HG02870 (cell line): Measurements from ENCODE around the gene GUCY2F.

ENCODE experiments used
- ATAC-seq: cut with Tn5 transposase; IDR thresholded peaks from one replicate; pipeline ENCODE4 v1.9.1; 2021; ENCODE audit warnings: mild to moderate bottlenecking, moderate library complexity; ENCODE audit not compliant: unreplicated experiment

The GUCY2F gene

DNA sequence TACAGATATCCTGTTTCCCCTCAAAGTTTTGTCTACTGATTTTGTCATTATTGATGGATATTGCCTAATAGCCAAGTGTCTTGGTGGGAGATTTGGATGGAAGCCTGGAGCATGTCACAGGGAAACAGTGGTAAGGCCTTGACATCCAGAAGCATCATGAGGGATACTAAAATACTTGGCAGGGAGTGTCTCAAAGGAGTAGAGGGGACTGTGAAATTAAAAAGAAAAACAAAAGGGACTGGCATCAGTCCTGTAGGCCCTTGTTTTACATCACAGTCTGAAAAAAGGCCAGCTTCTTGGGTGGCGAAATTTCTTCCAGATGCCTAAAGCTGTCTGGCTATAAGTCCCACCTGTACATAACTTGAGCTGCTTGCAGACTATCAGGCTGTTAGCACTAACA lies 83.8 kb downstream of the GUCY2F start:
- ATAC-seq = no peak

- ATAC-seq = peak; percentile 61
Measured at GRCh38 chrX:109393859-109394258, 88.0 kb downstream of the GUCY2F start.

GRCh38 chrX:109392895-109393294 lies 89.0 kb downstream of the GUCY2F start:
- ATAC-seq = no peak

GRCh38 chrX:109390556-109390955 lies 91.3 kb downstream of the GUCY2F start:
- ATAC-seq = no peak

- ATAC-seq = no peak
Measured at GRCh38 chrX:109389917-109390316, 92.0 kb downstream of the GUCY2F start.

DNA sequence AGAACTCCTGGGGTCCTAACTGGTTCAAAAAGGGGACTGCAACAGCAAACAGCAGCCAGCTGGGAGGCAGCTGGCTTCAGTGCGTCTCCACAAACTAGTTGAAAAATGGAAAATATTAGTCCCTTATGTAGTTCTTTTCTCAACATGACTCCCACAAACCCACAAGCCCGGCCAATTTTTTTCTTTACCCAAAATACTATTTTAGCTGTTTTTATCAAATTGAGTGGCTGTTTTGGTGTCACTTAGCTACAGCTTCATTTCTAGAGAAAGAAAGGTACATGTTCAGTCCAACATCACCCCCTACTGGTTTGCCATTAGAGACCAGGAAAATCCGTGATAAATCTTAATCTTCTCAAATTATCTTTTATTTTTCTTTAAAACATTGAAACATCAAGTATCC lies 97.2 kb downstream of the GUCY2F start:
- peak; percentile 52 for ATAC-seq

DNA sequence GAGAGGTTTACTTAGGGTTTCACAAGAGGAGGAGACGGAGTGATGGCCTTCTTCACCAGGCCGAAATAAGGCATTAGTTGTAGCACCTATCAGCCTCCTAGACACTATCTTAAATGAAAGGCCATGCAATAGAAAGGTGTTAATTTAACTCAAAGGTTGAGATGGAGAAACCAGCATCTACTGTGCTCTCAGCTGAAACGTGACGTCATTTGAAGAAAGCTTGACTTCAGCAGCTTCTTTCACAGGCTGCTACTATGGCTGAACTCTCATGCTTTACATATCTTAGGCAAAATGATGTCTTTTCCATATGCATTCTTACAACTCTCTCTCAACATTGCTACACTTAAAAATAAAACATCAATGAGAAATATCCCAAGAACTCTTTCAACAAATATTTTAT lies 99.6 kb downstream of the GUCY2F start:
- ATAC-seq = no peak

GRCh38 chrX:109378281-109378680 lies 103.6 kb downstream of the GUCY2F start:
- ATAC-seq = no peak

DNA sequence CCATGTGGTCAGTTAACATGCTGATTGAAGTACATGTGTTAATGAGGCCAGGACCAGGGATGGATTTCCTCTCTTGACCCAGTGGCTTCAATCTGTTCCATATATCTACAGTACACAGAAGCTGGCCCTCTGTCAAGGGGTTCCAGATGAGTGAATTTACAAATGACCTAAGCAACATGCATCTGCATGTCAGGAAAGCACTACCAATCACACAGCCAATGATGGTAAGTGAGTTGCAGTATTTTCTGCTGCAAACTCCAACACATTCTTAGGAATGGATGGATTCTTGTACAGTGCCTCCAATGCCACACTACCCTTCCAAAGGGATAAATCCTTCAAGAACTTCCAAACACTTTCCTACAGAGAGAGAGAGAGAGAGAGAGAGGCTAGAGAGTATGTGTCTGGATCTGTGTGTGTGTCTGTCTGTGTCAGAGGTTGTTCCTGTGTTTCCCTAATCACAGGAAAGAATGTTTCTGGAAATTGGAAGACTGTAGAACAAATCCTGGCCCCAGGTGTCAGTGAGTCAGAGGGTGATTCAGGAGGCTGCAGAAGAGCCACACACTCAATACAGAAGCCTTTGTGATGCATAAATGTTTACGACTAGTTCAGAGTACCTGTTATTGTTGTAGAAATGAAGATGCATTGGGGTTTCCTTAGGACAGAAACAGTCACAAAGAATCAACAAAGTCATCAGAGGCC lies 107.5 kb downstream of the GUCY2F start:
- ATAC-seq = no peak

DNA sequence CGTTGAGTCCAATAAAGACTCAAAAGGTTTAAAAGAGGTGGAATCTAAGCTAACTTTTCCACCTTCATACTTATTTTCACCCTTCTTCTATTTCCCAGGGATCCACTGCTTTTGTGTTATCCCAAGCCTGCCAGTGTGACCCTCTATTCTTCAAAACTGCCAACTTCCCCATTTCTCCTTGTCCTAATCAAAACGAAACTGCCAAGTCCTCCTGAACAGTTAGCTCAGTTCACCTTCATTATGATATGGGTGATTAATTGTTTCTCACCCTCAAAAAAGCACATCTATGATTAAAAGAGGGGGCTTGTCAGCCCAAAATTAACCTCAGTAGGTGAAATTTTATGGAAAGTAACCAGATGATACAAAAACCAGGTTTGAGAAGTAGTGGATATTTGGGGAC lies 108.4 kb downstream of the GUCY2F start:
- no peak for ATAC-seq

- no peak for ATAC-seq
Measured at GRCh38 chrX:109372716-109373115, 109.2 kb downstream of the GUCY2F start.

DNA sequence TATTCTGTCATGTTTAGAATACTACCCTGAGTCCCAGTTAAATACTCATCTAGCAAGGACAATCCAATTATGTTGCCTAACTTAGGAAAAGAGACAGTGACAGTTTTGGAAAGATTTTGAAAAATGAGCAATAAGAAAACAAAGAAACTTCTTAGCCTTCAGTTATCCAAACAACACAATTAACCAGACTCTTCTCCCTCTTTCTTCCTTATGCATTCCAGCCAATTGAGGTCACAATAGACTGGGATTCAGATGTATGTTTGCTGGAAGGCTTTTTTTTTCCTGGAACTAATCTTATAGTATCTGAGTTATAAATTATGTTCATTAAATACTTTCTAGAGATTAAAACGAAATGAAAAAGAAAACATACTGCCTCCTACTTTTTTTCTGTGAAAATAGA lies 109.6 kb downstream of the GUCY2F start:
- no peak for ATAC-seq

- no peak for ATAC-seq
Measured at GRCh38 chrX:109362101-109362500, 119.8 kb downstream of the GUCY2F start.

- ATAC-seq = no peak
Measured at GRCh38 chrX:109360301-109360700, 121.6 kb downstream of the GUCY2F start.

GRCh38 chrX:109357706-109358105 lies 124.2 kb downstream of the GUCY2F start:
- peak; percentile 74 for ATAC-seq

- no peak for ATAC-seq
Measured at GRCh38 chrX:109356684-109357083, 125.2 kb downstream of the GUCY2F start.

DNA sequence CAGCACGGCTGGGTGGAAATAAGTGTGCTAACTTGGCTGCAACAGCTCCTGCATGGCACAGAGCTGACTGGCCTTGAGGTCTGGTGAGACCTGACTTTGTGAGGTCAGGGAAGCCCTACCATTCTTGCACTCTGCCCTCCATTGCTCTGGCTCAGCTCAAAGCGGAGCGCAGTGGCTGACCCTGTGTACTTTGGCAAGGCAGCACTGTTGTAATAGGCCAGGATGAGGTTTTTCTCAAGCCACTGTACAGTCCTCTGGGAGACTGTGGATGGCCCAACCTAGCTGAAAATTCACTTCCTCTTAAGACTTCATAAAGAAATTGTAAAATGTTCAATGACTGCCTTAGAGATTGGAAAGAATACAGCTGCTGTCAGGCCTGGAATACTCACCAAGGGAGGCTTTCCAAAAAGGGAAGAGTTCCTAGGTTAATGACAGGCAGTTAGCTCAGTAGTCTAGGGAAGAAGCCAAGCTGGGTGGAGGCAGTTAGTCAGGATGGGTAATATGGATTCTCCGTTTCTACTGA lies 129.8 kb downstream of the GUCY2F start:
- ATAC-seq = no peak

DNA sequence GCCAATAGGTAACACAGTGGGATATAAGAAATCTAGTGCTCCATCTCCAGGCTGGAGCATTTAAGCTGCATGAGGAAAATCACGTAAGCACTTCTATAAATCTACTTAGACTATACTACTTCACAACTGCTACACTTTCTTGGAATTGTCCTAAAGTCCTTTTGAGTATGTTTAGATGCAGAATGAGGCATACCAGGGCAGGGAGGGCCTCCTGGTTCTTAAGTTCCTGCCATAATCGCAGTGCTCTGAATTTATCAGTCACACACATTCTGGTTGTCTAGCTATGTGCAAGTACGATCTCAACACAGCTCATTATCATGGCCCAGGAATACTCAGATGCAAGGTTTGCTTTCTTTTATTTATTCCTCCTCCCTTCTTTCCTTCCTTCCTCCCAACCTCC lies 130.3 kb downstream of the GUCY2F start:
- no peak for ATAC-seq

- no peak for ATAC-seq
Measured at GRCh38 chrX:109350551-109350950, 131.3 kb downstream of the GUCY2F start.

- ATAC-seq = no peak
Measured at GRCh38 chrX:109350051-109350450, 131.8 kb downstream of the GUCY2F start.

GRCh38 chrX:109347632-109348031 lies 134.3 kb downstream of the GUCY2F start:
- no peak for ATAC-seq

DNA sequence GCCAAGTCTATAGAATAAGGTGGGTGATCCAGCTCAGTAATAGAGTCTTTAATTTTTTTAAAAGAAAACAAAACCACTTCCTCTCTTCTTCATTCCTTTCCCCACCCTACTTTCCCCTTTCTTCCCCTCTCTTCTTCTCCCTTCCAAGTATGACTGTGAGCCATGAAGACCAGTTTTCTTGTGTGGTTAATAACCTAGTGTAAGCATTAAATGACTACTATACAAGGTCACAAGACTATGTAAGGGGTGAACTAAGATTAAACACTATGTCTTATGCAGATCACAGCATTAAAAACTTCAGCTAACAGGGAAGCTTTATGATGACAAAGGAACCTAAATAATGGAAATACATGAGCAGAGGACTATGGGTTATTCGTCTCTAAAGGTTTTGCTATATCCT lies 135.4 kb downstream of the GUCY2F start:
- ATAC-seq = no peak

DNA sequence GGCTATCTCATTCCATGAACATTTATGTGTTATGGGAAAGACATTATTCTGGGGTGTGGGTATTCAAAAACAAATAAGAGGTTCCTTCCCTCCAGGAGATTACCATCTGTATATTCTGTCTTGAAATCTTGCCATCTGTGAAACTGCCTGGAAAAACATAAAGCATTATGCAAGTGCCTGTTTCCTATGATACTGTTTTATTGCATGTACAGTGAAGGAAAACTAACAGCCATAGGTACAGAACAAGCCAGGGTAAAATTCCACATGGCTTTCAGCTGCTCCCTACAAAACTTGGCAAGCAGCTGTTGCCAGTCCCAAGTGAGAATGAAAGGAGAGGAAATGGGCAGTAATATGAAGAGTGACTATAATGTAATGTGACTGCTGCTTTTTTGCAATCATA lies 136.0 kb downstream of the GUCY2F start:
- no peak for ATAC-seq
